Ovary (tissue), 9 donors: Measurements from ENCODE around the gene RPL37. TPM values are rescaled to one million over a fixed set of nuclear protein-coding genes. Genes with fewer than 3 reads are reported as not detected.

ENCODE experiments used
- DNase-seq, 5 donors: peaks; one replicate each; pipeline ENCODE4 v3.0.0-alpha.2; 2019 to 2020
- H3K27ac ChIP-seq, 2 donors: fragments of 200-600 bp; one replicate each; pipeline versions ENCODE4 v1.5.1 to v1.8.0; 2019 to 2022
- H3K27me3 ChIP-seq: fragments of 200-600 bp; one replicate; pipeline ENCODE4 v1.8.0; 2022
- H3K36me3 ChIP-seq: fragments of 200-600 bp; sonication (generic); one replicate; pipeline ENCODE4 v1.5.1; 2019
- H3K4me1 ChIP-seq: one replicate; pipeline ENCODE4 v1.8.1; 2013; ENCODE audit warnings: mild to moderate bottlenecking, moderate library complexity; ENCODE audit not compliant: insufficient read depth
- H3K4me3 ChIP-seq: fragments of 200-600 bp; sonication (generic); one replicate; pipeline ENCODE4 v1.5.1; 2017
- H3K9me3 ChIP-seq, 2 donors: fragments of 200-600 bp in 1 of 2; sonication (generic) in 1 of 2; one replicate each; pipeline versions ENCODE4 v1.5.1 to v1.8.1; 2013 to 2019; ENCODE audit warnings: mild to moderate bottlenecking in 1 of 2, moderate library complexity in 1 of 2
- CTCF ChIP-seq, 3 donors: fragments of 450-650 bp in 2 of 3; fragments of 200-600 bp in 1 of 3; IDR thresholded peaks; one replicate each; pipeline versions ENCODE4 v1.5.1 to v1.8.0; 2016 to 2022; ENCODE audit warnings: antibody characterized with exemption in 3 of 3, mild to moderate bottlenecking in 1 of 3
- EP300 ChIP-seq: sonication (generic); formaldehyde crosslinking; IDR thresholded peaks from one replicate; pipeline ENCODE4 v1.6.1; 2017; ENCODE audit warnings: antibody characterized with exemption
- POLR2A ChIP-seq: fragments of 450-650 bp; IDR thresholded peaks from one replicate; pipeline ENCODE4 v1.6.1; 2017; ENCODE audit warnings: antibody characterized with exemption, mild to moderate bottlenecking, moderate library complexity
- WGBS, 3 donors: extraction: QIAGEN DNeasy Blood & Tissue Kit in 1 of 3; methylation state at CpG; one replicate each; pipeline versions ENCODE4 v1.1.5 to v1.1.7; 2013 to 2017; 5-methylcytosine and 5-hydroxymethylcytosine counted together
- intact Hi-C, 4 donors: fragments of 100-400 bp; cut with DNase I; formaldehyde crosslinking; loops; one replicate each; pipeline versions ENCODE4 v1.11.0 to v1.15.1; 2022 to 2023
- polyA plus RNA-seq, 2 donors: library from polyadenylated mRNA; stranded (reverse); fragments of 200-250 nt in 1 of 2; fragments of 350-450 nt in 1 of 2; fragmentation: Illumina TruSeq in 1 of 2; extraction: RNeasy Lipid Tissue Mini Kit (QIAGEN cat#74804) in 1 of 2; gene quantifications; one replicate each; pipeline ENCODE4 v1.2.3, GENCODE V29; 2013 to 2014
- total RNA-seq, 7 donors: library from RNA; depleted of rRNA in 2 of 7; stranded (reverse); fragments of >200 nt in 2 of 7; fragmentation: NEBNext Ultra II Directional in 3 of 7; extraction: Animal tissue kit (Norgen Biotek cat#: 25700) in 3 of 7; gene quantifications; one replicate each; pipeline versions ENCODE4 v1.1.0 to v1.2.4, GENCODE V29; 2016 to 2023
- donor health status: DM: no; HTN: no; CAD: no; lungs with moderate emphysema.
- donor health status: DM: no; HTN: no; CAD: no.
- donor health status: Bipolar disorder and iron deficiency.
- donor health status: DM: yes; HTN: yes; CAD: no.
- donor health status: DM: no; HTN: no; CAD: no.
- donor health status: DM: yes; HTN: yes; CAD: no.

The RPL37 gene
- total and polyA plus RNA-seq, 9 donors, result 686 to 4,164 (median 2,386) TPM

GRCh38 chr5:40832345-40832744, 2.7 kb downstream of the RPL37 start:
- intact Hi-C loops, result loop anchor here in 1 of 4 donors (10.0 kb wide), 1 partner anchor 78 kb away; the partner anchor contains the start of gene TTC33
- Histone ChIP-seq H3K36me3 (no peaks in the 10 kb centered on the region), H3K4me1 (peaks cover 2% of the 10 kb centered on the region), H3K9me3 (no peaks in the 10 kb centered on the region), H3K27me3 (no peaks in the 10 kb centered on the region), H3K4me3 (no peak overlapping the region), H3K27ac (no peak overlapping the region)
- WGBS, 3 donors, result 70 to 80% (median 72%) methylated on average over 4 of the region's 4 CpGs
- no peak for DNase-seq
- no peak for TF ChIP-seq EP300
- TF ChIP-seq POLR2A, result no peak
- TF ChIP-seq CTCF (IDR thresholded peaks at IDR 0.05), result no peak

GRCh38 chr5:40831346-40832210, 3.4 kb downstream of the RPL37 start:
- TF ChIP-seq CTCF (IDR thresholded peaks at IDR 0.05), result no peak
- no peak for TF ChIP-seq POLR2A
- no peak for TF ChIP-seq EP300
- Histone ChIP-seq H3K27ac (no peak overlapping the region), H3K4me1 (peaks cover 2% of the 10 kb centered on the region), H3K4me3 (no peak overlapping the region), H3K9me3 (no peaks in the 10 kb centered on the region), H3K36me3 (no peaks in the 10 kb centered on the region), H3K27me3 (no peaks in the 10 kb centered on the region)
- no peak for DNase-seq
- intact Hi-C loops, result loop anchor here in 1 of 4 donors (10.0 kb wide), 1 partner anchor 77 kb away; the partner anchor contains the start of gene TTC33
- WGBS, 3 donors, result 54 to 74% (median 58%) methylated on average over 4 of the region's 4 CpGs

- TF ChIP-seq POLR2A, result no peak
- intact Hi-C loops, result loop anchor here in 1 of 4 donors (10.0 kb wide), 1 partner anchor 75 kb away; the partner anchor contains the start of gene TTC33
- Histone ChIP-seq H3K27ac (no peak overlapping the region), H3K4me3 (no peak overlapping the region), H3K9me3 (no peaks in the 10 kb centered on the region), H3K36me3 (no peaks in the 10 kb centered on the region), H3K27me3 (no peaks in the 10 kb centered on the region), H3K4me1 (peaks cover 2% of the 10 kb centered on the region)
- 91 to 93% (median 92%) methylated on average over 13 of the region's 13 CpGs for WGBS, 3 donors
- DNase-seq, result no peak
These were observed 5.1 kb downstream of the RPL37 start for GRCh38 chr5:40829748-40830533.

- 93 to 95% (median 94%) methylated on average over 3 of the region's 3 CpGs for WGBS, 3 donors
- Histone ChIP-seq H3K4me3 (no peak overlapping the region), H3K27ac (no peak overlapping the region), H3K36me3 (no peaks in the 10 kb centered on the region), H3K9me3 (no peaks in the 10 kb centered on the region), H3K4me1 (peaks cover 2% of the 10 kb centered on the region), H3K27me3 (no peaks in the 10 kb centered on the region)
- intact Hi-C loops, result no loop called here
- DNase-seq, result no peak
- TF ChIP-seq EP300 (no peak), CTCF (IDR thresholded peaks at IDR 0.05) (no peak), POLR2A (no peak)
These were observed 6.0 kb downstream of the RPL37 start for GRCh38 chr5:40828690-40829661.
